Right lobe of liver (tissue), 4 donors: ENCODE results near the gene MRPL11.

Experiments used
- CTCF ChIP-seq, 4 donors: fragments of 200-600 bp in 3 of 4; fragments of 450-650 bp in 1 of 4; IDR thresholded peaks; one replicate each; pipeline versions ENCODE4 v1.5.1 to v1.8.0; 2016 to 2022; ENCODE audit warnings: antibody characterized with exemption in 4 of 4, mild to moderate bottlenecking in 2 of 4
- POLR2A ChIP-seq: fragments of 450-650 bp; IDR thresholded peaks from one replicate; pipeline ENCODE4 v1.6.1; 2017; ENCODE audit warnings: antibody characterized with exemption, mild to moderate bottlenecking
- donor health status: DM: no; HTN: no; CAD: no.
- donor health status: DM: no; HTN: no; CAD: no.
- donor health status: DM: no; HTN: yes; CAD: no.

GRCh38 chr11:66414120-66414934 lies 24.3 kb downstream of the MRPL11 start:
- no peak for TF ChIP-seq CTCF (IDR thresholded peaks at IDR 0.05)
- TF ChIP-seq POLR2A, result no peak
